Measurements from ENCODE around the gene LRCH4.
A peak's percentile ranks its signal among the peaks of the same experiment; 100 is the strongest.

GRCh38 chr7:100629117-100629716, 43.3 kb upstream of the LRCH4 start:
- TF ChIP-seq, protein P1, sequence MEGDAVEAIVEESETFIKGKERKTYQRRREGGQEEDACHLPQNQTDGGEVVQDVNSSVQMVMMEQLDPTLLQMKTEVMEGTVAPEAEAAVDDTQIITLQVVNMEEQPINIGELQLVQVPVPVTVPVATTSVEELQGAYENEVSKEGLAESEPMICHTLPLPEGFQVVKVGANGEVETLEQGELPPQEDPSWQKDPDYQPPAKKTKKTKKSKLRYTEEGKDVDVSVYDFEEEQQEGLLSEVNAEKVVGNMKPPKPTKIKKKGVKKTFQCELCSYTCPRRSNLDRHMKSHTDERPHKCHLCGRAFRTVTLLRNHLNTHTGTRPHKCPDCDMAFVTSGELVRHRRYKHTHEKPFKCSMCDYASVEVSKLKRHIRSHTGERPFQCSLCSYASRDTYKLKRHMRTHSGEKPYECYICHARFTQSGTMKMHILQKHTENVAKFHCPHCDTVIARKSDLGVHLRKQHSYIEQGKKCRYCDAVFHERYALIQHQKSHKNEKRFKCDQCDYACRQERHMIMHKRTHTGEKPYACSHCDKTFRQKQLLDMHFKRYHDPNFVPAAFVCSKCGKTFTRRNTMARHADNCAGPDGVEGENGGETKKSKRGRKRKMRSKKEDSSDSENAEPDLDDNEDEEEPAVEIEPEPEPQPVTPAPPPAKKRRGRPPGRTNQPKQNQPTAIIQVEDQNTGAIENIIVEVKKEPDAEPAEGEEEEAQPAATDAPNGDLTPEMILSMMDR (IDR thresholded peaks at IDR 0.05; ENCODE audit: borderline replicate concordance, extremely low read depth, low read length, poor library complexity, severe bottlenecking), result peak; percentile 59
- no peak for TF ChIP-seq EZH2 (IDR thresholded peaks at IDR 0.05; ENCODE audit: borderline replicate concordance, low read depth, low read length, severe bottlenecking)
